Neural progenitor cell (in vitro differentiated cells): Measurements from ENCODE around the gene HNRNPM. TPM values are rescaled to one million over a fixed set of nuclear protein-coding genes. Genes with fewer than 3 reads are reported as not detected.

Experiments
- DNase-seq: peaks from one replicate; pipeline ENCODE4 v3.0.0-alpha.2; 2016; ENCODE audit warnings: low spot score
- H2AFZ ChIP-seq: fragments of 200-600 bp; sonication (generic); replicated peaks from 2 replicates; pipeline ENCODE4 v1.6.1; 2016; ENCODE audit warnings: antibody characterized with exemption
- H3F3A ChIP-seq: fragments of 200-600 bp; sonication (generic); 2 replicates; pipeline ENCODE4 v1.6.1; 2016; ENCODE audit warnings: antibody characterized with exemption, low read depth
- H3K27ac ChIP-seq: fragments of 200-600 bp; sonication (generic); 2 replicates; pipeline ENCODE4 v1.5.1; 2016; ENCODE audit warnings: mild to moderate bottlenecking
- H3K27me3 ChIP-seq: fragments of 200-600 bp; sonication (generic); 2 replicates; pipeline ENCODE4 v1.6.1; 2016; ENCODE audit warnings: mild to moderate bottlenecking, moderate library complexity
- H3K36me3 ChIP-seq: fragments of 200-600 bp; sonication (generic); 2 replicates; pipeline ENCODE4 v1.5.1; 2016
- H3K4me1 ChIP-seq: fragments of 200-600 bp; sonication (generic); 2 replicates; pipeline ENCODE4 v1.6.1; 2016; ENCODE audit warnings: mixed run types
- H3K4me2 ChIP-seq: fragments of 200-600 bp; sonication (generic); 2 replicates; pipeline ENCODE4 v1.6.1; 2016
- H3K4me3 ChIP-seq: fragments of 200-600 bp; sonication (generic); 2 replicates; pipeline ENCODE4 v1.5.1; 2016
- H3K79me2 ChIP-seq: fragments of 200-600 bp; sonication (generic); 2 replicates; pipeline ENCODE4 v1.6.1; 2016; ENCODE audit warnings: low read depth
- H3K9ac ChIP-seq: fragments of 200-600 bp; sonication (generic); 2 replicates; pipeline ENCODE4 v1.6.1; 2016
- H3K9me3 ChIP-seq: fragments of 200-600 bp; sonication (generic); 2 replicates; pipeline ENCODE4 v1.5.1; 2016; ENCODE audit warnings: low read depth
- H4K20me1 ChIP-seq: fragments of 200-600 bp; sonication (generic); 2 replicates; pipeline ENCODE4 v1.6.1; 2016; ENCODE audit warnings: low read depth
- H3K27ac Mint-ChIP-seq: 3 replicates; pipeline ENCODE4 v1.8.0; 2021; ENCODE audit warnings: mixed read lengths
- H3K27me3 Mint-ChIP-seq: 2 replicates; pipeline ENCODE4 v1.8.0; 2022; ENCODE audit warnings: low read depth, mild to moderate bottlenecking, inconsistent platforms, moderate library complexity, mixed read lengths; ENCODE audit not compliant: insufficient read depth
- H3K36me3 Mint-ChIP-seq: 3 replicates; pipeline ENCODE4 v1.8.0; 2021; ENCODE audit warnings: mixed read lengths
- H3K4me1 Mint-ChIP-seq: 3 replicates; pipeline ENCODE4 v1.8.0; 2021; ENCODE audit warnings: mixed read lengths
- H3K4me3 Mint-ChIP-seq: 3 replicates; pipeline ENCODE4 v1.8.0; 2021; ENCODE audit warnings: mild to moderate bottlenecking, moderate library complexity, mixed read lengths
- H3K9me3 Mint-ChIP-seq: 3 replicates; pipeline ENCODE4 v1.8.0; 2020; ENCODE audit warnings: mixed read lengths
- EZH2 ChIP-seq: fragments of 200-600 bp; sonication (generic); IDR thresholded peaks from 2 replicates; pipeline ENCODE4 v1.6.1; 2017; ENCODE audit warnings: antibody characterized with exemption, mild to moderate bottlenecking, moderate library complexity
- EZH2phosphoT487 ChIP-seq: fragments of 200-600 bp; sonication (generic); IDR thresholded peaks from 2 replicates; pipeline ENCODE4 v1.6.1; 2017; ENCODE audit warnings: antibody characterized with exemption
- total RNA-seq: library from RNA; depleted of rRNA; stranded (reverse); fragments of >200 nt; gene quantifications from 2 replicates; pipeline ENCODE4 v1.2.3, GENCODE V29; 2015; ENCODE audit warnings: low replicate concordance
- TF ChIP-seq, protein P1 (sequence below): fragments of 200-600 bp; sonication (generic); IDR thresholded peaks from 2 replicates; pipeline ENCODE4 v1.5.1; 2017; ENCODE audit warnings: antibody characterized with exemption, mild to moderate bottlenecking

Gene HNRNPM
- total RNA-seq, 1 donor from 2014 or later, result 118 TPM

GRCh38 chr19:8529369-8530006, 84.7 kb downstream of the HNRNPM start:
- Histone ChIP-seq H3K9me3 (no peaks in the 10 kb centered on the region), H3K9ac (no peak overlapping the region), H3K27ac (no peak overlapping the region), H2AFZ (no peak overlapping the region), H3K36me3 (no peaks in the 10 kb centered on the region), H3K79me2 (no peaks in the 10 kb centered on the region), H3K4me2 (no peak overlapping the region), H3K4me3 (no peak overlapping the region), H3K27me3 (peaks cover 8% of the 10 kb centered on the region), H4K20me1 (peaks cover 9% of the 10 kb centered on the region), H3K4me1 (no peaks in the 10 kb centered on the region), H3F3A (peaks cover 4% of the 10 kb centered on the region)
- Mint-ChIP-seq H3K27ac (no peak overlapping the region), H3K27me3 (peaks cover 8% of the 10 kb centered on the region), H3K4me3 (no peak overlapping the region), H3K9me3 (no peaks in the 10 kb centered on the region), H3K36me3 (peaks cover 5% of the 10 kb centered on the region), H3K4me1 (peaks cover 4% of the 10 kb centered on the region)
- DNase-seq, result no peak
- TF ChIP-seq EZH2, result no peak
- no peak for TF ChIP-seq EZH2phosphoT487
- TF ChIP-seq, protein P1, sequence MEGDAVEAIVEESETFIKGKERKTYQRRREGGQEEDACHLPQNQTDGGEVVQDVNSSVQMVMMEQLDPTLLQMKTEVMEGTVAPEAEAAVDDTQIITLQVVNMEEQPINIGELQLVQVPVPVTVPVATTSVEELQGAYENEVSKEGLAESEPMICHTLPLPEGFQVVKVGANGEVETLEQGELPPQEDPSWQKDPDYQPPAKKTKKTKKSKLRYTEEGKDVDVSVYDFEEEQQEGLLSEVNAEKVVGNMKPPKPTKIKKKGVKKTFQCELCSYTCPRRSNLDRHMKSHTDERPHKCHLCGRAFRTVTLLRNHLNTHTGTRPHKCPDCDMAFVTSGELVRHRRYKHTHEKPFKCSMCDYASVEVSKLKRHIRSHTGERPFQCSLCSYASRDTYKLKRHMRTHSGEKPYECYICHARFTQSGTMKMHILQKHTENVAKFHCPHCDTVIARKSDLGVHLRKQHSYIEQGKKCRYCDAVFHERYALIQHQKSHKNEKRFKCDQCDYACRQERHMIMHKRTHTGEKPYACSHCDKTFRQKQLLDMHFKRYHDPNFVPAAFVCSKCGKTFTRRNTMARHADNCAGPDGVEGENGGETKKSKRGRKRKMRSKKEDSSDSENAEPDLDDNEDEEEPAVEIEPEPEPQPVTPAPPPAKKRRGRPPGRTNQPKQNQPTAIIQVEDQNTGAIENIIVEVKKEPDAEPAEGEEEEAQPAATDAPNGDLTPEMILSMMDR, result no peak

GRCh38 chr19:8530061-8530679, 85.4 kb downstream of the HNRNPM start:
- H3K4me1 ChIP-seq, result no peaks in the 10 kb centered on the region
- no peak overlapping the region for H2AFZ ChIP-seq
- DNase-seq, result no peak
- H3F3A ChIP-seq, result peaks cover 4% of the 10 kb centered on the region
- H3K27ac ChIP-seq, result no peak overlapping the region
- Mint-ChIP-seq H3K36me3 (peaks cover 5% of the 10 kb centered on the region), H3K4me3 (no peak overlapping the region), H3K27ac (no peak overlapping the region), H3K9me3 (no peaks in the 10 kb centered on the region), H3K27me3 (peaks cover 8% of the 10 kb centered on the region), H3K4me1 (peaks cover 4% of the 10 kb centered on the region)
- no peak overlapping the region for H3K9ac ChIP-seq
- H3K27me3 ChIP-seq, result peaks cover 8% of the 10 kb centered on the region
- no peak overlapping the region for H3K4me2 ChIP-seq
- TF ChIP-seq EZH2phosphoT487 (no peak), EZH2 (no peak)
- H3K4me3 ChIP-seq, result no peak overlapping the region
- peaks cover 9% of the 10 kb centered on the region for H4K20me1 ChIP-seq
- no peaks in the 10 kb centered on the region for H3K9me3 ChIP-seq
- H3K36me3 ChIP-seq, result no peaks in the 10 kb centered on the region
- no peaks in the 10 kb centered on the region for H3K79me2 ChIP-seq

- TF ChIP-seq, protein P1, result no peak
- no peak for TF ChIP-seq EZH2
- no peak for TF ChIP-seq EZH2phosphoT487
- Histone ChIP-seq H3K79me2 (no peaks in the 10 kb centered on the region), H3K27me3 (peaks cover 8% of the 10 kb centered on the region), H3K4me3 (no peak overlapping the region), H3K9me3 (no peaks in the 10 kb centered on the region), H3K4me2 (no peak overlapping the region), H3K27ac (no peak overlapping the region), H3K4me1 (no peaks in the 10 kb centered on the region), H3F3A (no peaks in the 10 kb centered on the region), H3K36me3 (no peaks in the 10 kb centered on the region), H2AFZ (no peak overlapping the region), H4K20me1 (peaks cover 9% of the 10 kb centered on the region), H3K9ac (no peak overlapping the region)
- DNase-seq, result no peak
- Mint-ChIP-seq H3K27me3 (peaks cover 8% of the 10 kb centered on the region), H3K36me3 (peaks cover 5% of the 10 kb centered on the region), H3K4me1 (peaks cover 4% of the 10 kb centered on the region), H3K27ac (no peak overlapping the region), H3K4me3 (peak overlapping the region; percentile 58), H3K9me3 (no peaks in the 10 kb centered on the region)
Observed at GRCh38 chr19:8531470-8531869, 86.7 kb downstream of the HNRNPM start.

- no peak for DNase-seq
- TF ChIP-seq EZH2phosphoT487 (no peak), EZH2 (no peak)
- TF ChIP-seq, protein P1, result no peak
- no peak overlapping the region for H2AFZ ChIP-seq
- H3K9ac ChIP-seq, result no peak overlapping the region
- no peak overlapping the region for H3K27ac ChIP-seq
- H3K79me2 ChIP-seq, result no peaks in the 10 kb centered on the region
- H3K36me3 ChIP-seq, result no peaks in the 10 kb centered on the region
- H3K4me1 ChIP-seq, result no peaks in the 10 kb centered on the region
- peaks cover 5% of the 10 kb centered on the region for H3K36me3 Mint-ChIP-seq
- no peaks in the 10 kb centered on the region for H3K4me1 Mint-ChIP-seq
- peaks cover 12% of the 10 kb centered on the region for H3K27me3 Mint-ChIP-seq
- no peak overlapping the region for H3K27ac Mint-ChIP-seq
- H3F3A ChIP-seq, result no peaks in the 10 kb centered on the region
- H3K4me3 Mint-ChIP-seq, result no peak overlapping the region
- no peaks in the 10 kb centered on the region for H3K9me3 ChIP-seq
- no peaks in the 10 kb centered on the region for H3K9me3 Mint-ChIP-seq
- H3K4me3 ChIP-seq, result no peak overlapping the region
- H4K20me1 ChIP-seq, result peaks cover 3% of the 10 kb centered on the region
- no peak overlapping the region for H3K4me2 ChIP-seq
- H3K27me3 ChIP-seq, result peaks cover under 1% of the 10 kb centered on the region
Observed at GRCh38 chr19:8532225-8532624, 87.5 kb downstream of the HNRNPM start.
